ENCODE data around the gene PTPN2.

DNA sequence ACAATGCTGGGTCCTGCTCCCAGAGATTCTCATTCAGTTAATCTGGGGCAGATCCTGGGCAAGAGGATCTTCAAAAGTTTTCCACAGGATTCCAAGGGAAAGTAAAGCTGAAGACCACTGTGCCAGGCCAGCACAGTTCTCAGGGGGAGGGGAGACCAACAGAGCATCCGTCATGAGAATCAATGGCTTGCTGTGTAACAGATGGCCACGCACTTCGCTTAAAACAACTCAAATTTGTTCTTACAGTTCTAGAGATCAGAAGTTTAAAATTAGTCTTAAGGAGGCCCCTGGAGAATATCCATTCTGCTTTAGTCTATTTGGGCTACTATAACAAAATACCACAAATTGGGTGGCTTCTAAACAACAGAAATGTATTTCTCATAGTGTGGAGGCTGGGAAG is 46.3 kb upstream of the PTPN2 start:
- TF ChIP-seq, protein P1, sequence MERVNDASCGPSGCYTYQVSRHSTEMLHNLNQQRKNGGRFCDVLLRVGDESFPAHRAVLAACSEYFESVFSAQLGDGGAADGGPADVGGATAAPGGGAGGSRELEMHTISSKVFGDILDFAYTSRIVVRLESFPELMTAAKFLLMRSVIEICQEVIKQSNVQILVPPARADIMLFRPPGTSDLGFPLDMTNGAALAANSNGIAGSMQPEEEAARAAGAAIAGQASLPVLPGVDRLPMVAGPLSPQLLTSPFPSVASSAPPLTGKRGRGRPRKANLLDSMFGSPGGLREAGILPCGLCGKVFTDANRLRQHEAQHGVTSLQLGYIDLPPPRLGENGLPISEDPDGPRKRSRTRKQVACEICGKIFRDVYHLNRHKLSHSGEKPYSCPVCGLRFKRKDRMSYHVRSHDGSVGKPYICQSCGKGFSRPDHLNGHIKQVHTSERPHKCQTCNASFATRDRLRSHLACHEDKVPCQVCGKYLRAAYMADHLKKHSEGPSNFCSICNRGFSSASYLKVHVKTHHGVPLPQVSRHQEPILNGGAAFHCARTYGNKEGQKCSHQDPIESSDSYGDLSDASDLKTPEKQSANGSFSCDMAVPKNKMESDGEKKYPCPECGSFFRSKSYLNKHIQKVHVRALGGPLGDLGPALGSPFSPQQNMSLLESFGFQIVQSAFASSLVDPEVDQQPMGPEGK (CRISPR knock-in tag; IDR thresholded peaks at IDR 0.05; ENCODE audit: borderline replicate concordance), result no peak
- TF ChIP-seq, protein P2, sequence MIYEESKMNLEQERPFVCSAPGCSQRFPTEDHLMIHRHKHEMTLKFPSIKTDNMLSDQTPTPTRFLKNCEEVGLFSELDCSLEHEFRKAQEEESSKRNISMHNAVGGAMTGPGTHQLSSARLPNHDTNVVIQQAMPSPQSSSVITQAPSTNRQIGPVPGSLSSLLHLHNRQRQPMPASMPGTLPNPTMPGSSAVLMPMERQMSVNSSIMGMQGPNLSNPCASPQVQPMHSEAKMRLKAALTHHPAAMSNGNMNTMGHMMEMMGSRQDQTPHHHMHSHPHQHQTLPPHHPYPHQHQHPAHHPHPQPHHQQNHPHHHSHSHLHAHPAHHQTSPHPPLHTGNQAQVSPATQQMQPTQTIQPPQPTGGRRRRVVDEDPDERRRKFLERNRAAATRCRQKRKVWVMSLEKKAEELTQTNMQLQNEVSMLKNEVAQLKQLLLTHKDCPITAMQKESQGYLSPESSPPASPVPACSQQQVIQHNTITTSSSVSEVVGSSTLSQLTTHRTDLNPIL (CRISPR knock-in tag; IDR thresholded peaks at IDR 0.05; ENCODE audit: low read depth), result no peak
- TF ChIP-seq ZFP3 (CRISPR knock-in tag; IDR thresholded peaks at IDR 0.05), result no peak
- TF ChIP-seq, protein P3, sequence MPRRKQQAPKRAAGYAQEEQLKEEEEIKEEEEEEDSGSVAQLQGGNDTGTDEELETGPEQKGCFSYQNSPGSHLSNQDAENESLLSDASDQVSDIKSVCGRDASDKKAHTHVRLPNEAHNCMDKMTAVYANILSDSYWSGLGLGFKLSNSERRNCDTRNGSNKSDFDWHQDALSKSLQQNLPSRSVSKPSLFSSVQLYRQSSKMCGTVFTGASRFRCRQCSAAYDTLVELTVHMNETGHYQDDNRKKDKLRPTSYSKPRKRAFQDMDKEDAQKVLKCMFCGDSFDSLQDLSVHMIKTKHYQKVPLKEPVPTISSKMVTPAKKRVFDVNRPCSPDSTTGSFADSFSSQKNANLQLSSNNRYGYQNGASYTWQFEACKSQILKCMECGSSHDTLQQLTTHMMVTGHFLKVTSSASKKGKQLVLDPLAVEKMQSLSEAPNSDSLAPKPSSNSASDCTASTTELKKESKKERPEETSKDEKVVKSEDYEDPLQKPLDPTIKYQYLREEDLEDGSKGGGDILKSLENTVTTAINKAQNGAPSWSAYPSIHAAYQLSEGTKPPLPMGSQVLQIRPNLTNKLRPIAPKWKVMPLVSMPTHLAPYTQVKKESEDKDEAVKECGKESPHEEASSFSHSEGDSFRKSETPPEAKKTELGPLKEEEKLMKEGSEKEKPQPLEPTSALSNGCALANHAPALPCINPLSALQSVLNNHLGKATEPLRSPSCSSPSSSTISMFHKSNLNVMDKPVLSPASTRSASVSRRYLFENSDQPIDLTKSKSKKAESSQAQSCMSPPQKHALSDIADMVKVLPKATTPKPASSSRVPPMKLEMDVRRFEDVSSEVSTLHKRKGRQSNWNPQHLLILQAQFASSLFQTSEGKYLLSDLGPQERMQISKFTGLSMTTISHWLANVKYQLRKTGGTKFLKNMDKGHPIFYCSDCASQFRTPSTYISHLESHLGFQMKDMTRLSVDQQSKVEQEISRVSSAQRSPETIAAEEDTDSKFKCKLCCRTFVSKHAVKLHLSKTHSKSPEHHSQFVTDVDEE (CRISPR knock-in tag; IDR thresholded peaks at IDR 0.05), result no peak
